GM19452 (cell line): ENCODE measurements around the gene SQSTM1.
"Not testable (repeated sequence)": the region's sequence is repeated elsewhere in the genome, so short reads cannot be mapped to it uniquely, and the experiment has no call there.

ENCODE experiments used
- ATAC-seq: cut with Tn5 transposase; IDR thresholded peaks from one replicate; pipeline ENCODE4 v1.9.1; 2021; ENCODE audit not compliant: unreplicated experiment

SQSTM1 gene

DNA sequence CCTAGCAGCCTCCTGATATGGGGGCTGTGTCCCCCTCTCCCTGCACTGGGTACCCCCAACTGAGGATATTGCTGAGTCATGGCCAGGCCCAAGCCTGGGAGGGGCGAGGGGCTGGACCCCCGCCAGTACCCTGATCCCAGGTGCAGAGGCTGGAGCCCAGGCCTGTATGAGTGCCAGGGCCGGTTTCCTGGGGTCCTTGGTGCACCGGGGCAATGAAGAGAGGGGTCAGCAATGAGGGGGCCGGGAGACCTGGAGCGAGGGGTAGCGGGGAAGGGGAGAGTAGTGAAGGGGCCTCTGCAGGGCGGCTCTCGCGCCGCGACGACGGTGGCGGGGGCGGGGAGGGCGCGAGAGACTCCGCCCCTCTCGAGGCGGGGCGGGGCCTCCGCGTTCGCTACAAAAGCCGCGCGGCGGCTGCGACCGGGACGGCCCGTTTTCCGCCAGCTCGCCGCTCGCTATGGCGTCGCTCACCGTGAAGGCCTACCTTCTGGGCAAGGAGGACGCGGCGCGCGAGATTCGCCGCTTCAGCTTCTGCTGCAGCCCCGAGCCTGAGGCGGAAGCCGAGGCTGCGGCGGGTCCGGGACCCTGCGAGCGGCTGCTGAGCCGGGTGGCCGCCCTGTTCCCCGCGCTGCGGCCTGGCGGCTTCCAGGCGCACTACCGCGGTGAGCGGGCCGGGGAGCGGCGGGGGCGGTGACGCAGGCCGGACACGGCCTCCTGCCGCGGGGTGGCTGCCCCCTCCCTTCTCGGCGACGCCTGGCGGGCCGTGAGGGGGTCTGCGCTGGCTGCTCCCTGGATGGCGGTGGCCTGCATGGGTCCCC, at the start of gene SQSTM1:
TSS of gene SQSTM1 (plus strand) at position 423 of the 815 bp plus-strand sequence. CDS start at position 455, 32 bp downstream.
- peak; percentile 41 for ATAC-seq

DNA sequence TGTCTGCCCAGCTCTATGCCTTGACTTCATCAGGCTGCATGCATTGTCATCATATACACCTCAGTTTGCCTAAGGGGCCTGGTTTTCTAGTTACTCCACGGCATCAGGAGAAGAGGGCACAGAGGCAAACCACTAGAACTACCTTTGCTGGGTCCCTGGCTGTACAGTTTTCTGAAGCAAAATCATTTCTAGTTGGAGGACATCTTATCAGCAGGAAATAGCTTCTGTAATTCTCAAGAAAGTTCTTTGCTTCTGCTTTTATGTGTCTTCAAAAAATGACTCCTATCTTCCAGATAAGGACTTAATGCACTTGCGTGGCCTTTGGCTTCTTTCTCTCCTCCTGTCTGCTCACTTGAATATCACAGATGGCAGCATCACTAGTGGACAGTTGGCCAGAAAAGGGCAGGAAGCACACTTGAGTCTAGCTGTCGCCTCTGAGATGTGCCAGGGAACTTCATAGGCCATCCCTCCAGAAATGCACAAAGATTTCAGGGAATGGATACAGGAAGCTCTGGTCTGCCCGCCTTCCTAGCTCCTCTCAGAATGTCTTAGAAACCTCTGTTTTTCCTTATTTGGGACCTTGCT, 49.3 kb upstream of the SQSTM1 start:
- ATAC-seq = no peak

DNA sequence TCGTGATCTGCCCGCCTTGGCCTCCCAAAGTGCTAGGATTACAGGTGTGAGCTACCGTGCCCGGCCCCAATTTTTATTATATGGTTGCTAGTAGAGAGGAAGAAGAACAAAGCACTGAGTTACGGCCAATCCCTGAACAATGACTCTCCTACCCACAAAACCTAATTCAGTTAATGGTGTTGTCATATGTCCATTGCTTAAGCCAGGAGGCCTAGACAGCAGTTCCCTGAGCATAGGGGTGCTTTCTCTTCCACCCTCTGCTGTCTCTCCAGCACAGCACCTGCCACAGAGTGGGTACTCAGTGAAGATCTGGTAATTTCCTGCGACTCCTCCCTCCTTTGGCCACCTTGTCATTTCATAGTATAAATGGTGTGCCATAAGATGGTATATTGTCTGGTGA, 48.4 kb upstream of the SQSTM1 start:
- ATAC-seq = no peak

DNA sequence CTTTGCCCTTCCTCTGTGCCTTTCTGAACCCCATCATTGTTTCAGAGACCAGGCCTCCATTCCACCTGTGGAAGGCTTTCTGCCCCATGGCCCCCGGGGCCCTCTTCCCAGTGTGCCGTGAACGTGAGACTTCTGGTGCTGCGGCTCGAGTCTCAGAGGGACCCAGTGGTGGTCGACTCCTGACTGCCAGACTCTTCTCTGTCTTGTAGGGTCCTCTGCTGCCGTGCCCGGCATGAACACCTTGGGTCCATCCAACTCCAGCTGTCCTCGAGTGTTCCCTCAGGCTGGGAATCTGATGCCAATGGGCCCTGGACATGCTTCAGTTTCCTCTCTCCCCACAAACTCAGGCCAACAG, 47.0 kb upstream of the SQSTM1 start:
- ATAC-seq = no peak

DNA sequence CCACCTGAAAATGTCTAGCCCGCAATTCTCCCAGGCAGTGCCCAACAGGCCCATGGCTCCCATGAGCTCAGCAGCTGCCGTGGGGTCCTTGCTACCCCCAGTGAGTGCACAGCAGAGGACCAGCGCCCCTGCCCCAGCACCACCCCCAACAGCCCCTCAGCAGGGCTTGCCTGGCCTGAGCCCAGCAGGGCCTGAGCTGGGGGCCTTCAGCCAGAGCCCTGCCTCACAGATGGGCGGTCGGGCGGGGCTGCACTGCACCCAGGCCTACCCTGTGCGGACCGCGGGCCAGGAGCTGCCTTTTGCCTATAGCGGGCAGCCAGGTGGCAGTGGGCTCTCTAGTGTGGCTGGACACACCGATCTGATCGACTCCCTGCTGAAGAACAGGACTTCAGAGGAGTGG, 46.3 kb upstream of the SQSTM1 start:
- ATAC-seq = no peak

DNA sequence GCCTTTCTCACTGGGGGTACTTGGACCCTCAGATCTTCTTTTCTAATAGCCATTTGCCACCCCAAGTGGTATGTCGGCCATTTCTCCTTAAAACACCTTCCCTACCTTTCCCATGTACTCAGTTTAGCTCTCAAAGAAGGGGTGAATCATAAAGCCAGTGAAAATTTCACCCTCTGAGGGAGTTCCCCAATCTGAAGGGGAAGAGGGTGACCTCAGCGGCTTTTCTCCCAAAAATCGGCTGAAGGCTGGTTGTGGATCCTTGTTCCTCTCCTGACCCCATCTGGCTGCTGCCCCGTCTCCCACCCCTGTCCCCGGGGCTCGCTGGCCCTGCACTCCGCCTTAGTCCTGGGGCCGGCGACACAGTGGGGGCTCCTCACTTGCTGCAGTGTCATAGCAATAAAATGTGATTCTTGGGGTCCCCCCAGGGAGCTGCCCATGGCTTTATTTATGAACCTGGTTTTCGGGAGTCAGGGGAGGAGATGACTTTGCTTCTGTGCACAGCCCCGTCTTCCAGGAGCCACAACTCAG, 44.2 kb upstream of the SQSTM1 start:
- ATAC-seq = no peak

DNA sequence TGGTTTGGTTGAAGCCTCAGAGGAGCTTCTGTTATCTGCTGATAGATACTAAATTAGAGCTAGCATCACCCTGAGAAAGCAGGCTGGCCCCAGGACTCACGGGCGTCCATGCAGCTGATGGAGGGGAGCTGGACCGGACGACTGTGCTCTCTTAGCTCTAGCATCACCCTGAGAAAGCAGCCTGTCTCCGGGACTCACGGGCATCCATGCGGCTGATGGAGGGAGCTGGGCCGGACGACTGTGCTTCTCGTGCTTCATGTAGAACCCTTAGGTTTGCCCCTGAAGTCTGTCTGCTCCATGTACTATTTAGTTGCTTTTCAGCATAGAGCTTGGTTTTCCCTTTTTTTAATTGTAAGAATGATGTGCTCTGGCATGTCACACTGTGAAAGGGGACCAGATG, 43.2 kb upstream of the SQSTM1 start:
- no peak for ATAC-seq

DNA sequence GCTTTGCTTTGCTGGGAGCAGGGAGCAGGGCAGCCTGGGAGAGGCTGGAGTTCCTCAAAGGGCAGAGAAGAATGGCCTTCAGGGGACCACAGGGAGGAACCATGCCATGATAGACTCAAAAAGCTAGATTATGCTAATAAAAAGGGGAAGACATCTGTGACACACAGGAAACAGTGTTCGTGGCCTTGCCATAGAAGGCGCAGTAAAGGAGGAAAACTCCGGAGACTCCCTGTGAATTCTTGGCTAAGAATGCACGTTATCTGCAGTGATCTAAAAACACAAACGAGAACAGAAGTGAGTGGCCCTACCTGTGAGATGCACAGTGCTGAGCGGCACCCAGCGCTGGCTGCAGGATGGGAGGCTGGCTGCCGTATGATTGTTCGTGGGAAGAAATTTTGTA, 42.8 kb upstream of the SQSTM1 start:
- no peak for ATAC-seq

DNA sequence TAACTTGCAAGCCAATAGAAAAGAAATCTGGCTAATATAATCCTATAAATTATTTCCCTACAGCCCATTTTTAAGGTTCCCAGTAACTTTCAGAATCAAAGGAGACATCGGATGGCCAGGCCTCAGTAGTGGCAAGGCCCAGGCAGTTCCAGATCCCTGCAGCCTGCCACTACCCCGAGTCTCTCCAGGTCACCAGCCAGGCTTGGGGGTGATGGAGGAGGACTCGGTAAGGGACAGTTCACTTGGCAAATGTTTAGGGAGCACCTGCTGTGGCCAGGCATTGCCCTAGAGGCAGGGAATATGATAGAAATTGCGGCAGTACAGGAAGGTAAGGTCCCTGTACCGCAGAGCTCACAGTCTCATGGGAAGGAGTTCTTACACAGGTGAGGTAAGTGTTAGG, 42.1 kb upstream of the SQSTM1 start:
- ATAC-seq = no peak

DNA sequence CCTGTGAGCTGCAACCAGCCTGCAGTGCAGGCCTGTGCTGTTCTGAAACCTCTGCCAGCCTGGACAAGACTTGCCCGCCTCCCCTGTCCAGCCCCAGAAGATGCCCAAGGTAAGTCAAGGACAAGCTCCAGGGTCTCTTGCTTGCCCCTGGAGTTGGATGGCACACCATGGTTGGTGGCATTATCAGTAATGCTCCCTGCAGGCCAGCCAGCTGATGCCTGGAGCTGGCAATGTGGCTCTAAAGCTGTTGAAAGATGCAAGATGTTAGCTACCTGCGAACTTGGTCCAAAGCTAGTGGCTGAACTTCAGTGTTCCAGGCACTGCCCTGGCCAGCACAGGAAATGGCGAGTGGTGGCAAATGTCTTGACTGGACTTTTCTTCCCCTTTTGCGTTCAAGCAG, 40.9 kb upstream of the SQSTM1 start:
- ATAC-seq = no peak

DNA sequence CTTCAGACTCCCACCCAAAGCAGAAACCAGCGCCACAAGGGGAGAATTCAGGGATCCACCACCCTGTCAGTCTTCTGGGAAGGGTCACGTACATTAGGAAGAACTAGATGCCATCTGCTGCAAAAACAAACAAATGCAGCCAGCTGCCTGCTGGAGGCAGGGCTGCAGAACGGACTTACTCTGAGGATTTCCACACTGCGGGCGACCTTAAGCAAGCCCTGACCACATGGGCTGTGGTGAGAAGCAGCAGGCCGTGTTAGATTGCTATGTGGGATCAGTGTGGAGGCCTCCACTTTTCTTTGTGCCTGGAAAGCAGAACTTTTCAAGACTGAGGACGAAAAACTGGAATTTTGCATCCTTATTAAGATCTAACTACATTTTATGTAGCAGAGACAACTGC, 40.3 kb upstream of the SQSTM1 start:
- ATAC-seq = no peak

DNA sequence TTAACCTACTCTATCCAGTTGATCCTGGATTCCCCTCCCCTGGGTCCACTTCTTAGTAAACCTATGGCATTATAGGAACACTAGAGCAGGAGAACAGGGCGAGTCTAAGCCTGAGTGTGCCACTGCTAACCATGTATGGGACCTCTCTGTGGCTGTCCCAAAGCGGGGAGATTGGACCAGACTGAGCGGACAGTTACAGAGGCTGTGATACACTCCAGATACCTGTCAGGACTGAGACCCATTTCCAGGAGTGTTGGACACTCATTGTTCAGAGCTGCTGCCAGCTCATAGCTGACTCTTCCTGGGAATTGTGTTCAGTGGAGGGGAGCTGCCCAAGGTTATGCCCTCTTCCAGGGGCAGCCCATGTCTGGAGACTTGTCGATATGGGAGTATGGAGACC, 38.9 kb upstream of the SQSTM1 start:
- ATAC-seq = no peak

DNA sequence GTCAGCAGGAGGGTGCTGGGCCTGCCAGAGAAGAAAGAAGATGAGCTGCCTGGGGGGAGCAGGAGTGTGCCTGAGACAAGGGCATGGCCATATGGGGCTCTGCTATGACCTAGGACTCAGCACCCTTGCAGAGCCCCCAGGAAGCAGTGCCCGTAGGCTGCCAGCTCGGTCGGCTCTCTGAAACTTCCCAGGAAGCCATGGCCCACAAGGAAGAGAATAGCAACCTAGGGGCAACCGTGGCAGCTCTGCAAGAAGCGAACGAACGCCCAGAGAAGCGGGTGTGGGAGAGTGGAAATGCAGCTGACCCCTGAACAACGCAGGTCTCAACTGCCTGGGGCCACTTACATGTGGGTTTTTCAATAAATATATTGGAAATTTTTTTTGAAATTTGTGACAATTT, 37.6 kb upstream of the SQSTM1 start:
- ATAC-seq = no peak

DNA sequence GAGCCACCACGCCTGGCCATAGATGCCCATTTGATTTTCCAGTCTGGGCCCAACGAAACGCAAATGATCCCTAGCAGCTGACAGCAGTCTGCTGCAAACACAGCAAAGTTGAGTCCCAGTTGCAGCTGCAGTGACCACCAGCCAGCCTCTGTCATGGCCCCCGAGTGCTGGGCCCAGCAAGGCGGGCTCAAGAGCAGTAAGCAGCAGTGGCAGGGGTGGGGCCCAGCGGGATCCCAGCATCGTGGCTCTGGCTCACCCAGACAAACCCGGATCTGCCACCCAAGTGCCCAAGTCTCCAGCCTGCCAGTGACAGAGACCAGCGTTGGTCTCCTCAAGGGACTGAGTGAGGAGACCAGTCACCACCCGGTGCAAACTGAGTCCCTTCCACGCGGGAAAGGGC, 33.8 kb upstream of the SQSTM1 start:
- no peak for ATAC-seq

DNA sequence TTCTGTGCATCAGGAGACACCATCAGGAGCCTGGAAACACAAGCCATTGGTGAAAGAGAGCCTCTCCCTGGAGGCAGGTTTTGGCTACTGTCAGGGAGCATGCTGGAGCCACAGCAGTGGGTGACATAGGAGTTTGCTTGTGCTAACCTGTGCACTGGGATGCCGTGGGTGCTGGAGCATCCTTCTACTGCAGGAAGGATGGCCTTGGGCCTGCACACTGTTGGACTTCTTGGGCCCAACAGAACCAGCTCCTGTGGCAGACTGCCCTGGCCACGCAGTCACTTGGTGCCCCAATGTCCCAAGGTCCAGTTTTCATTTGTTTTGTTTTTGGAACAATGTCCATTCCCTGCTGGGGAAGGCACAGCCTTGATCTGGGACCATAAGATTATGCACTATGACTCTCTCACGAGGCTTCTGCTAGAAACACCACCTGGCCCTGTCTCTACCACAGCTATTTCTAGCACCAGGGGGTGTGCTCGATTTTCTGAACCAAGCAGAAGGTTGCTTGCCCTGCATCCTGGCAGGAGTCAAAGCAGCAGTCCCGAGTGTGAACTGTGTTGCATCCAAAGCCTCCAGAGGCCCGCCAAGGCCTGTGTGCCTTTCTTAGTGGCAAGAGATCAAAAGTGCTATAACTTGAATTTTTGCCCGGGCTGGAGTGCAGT, 32.4 kb upstream of the SQSTM1 start:
- ATAC-seq = no peak

DNA sequence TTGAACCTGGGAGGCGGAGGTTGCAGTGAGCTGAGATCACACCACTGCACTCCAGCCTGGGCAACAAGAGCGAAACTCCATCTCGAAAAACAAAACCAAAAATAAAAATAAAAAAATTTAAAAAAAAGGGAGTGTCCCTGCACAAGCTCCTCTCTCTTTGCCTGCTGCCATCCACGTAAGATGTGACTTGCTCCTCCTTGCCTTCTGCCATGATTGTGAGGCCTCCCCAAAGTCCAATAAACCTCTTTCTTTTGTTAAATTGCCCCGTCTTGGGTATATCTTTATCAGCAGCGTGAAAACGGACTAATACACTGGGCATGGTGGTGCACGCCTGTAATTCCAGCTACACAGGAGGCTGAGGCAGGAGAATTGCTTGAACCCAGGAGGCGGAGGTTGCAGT, 31.4 kb upstream of the SQSTM1 start:
- not testable (repeated sequence) for ATAC-seq

DNA sequence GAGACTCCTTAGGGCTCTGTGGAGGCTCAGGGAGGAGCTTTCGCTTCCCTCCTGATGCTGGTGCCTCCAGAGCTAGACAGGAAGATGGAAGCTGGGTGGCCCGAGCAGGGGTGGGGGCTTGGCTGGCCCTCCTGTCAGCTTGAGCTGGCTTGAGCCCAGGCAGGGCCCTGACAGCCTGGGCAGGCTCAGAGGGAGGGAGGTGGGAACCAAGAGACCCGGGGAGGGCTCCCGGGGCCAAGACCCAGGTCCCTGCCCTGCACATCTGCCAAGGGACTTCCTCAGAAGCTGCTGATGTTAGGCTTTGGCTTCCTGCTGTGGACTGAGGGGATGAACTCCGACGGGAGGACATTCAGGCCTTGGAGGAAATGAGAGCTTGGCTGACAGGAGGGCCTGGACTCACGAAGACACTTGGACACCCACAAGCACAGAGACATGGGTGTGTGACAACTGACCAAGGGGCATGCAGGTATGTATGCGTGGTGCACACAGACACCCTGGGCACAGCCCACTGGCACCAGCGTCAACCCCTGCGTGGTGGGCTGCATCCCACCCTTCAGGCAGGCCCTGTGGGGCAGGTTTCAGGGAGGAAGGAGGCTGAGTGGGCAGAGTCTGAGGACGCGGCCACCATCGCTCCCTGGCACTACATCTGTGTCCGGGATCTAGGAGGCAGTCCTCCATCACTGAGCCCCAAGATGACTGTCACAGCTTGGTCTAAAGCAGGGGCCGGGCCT, 28.7 kb upstream of the SQSTM1 start:
- ATAC-seq = no peak

DNA sequence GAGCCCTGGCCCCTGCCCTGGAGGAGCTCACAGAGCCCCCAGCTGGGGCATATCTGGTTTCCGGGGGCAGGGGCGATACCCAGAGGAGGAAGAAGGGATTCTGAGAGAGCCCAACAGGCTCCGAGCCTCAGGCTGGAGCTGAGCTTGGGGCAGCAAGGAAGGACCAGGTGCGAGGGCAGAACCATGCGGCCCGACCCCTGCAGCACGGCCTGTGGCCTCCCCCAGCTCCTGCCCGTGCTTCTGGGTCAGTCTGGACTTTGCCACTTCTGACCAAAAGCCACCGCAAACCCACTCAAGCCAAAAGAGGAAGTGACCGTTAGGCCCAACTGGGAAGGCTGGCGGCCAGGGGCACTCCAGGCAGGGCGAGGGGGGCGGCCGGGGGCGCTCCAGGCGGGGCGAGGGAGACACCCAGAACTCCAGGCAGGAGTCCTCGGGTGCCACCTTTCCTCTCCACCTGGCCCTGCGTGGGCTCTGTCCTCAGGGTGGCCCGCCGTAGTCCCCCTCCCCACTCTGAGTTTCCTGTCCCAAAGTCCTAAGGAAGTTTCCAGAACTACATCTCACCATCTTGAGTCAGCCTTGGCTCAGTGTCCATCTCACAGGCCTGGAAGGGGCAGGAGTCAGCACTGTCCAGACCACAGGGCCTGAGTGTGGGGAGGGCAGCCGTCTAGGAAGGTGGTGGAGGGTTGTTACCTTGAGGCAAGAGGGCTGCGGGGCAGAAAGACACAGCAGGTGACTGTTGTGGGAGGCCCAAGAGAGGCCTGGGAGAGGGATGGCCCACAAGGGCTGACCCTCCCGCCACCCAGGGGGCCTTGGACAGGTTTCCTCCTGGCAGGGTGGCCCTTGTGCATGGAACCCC, 27.9 kb upstream of the SQSTM1 start:
- ATAC-seq = no peak

DNA sequence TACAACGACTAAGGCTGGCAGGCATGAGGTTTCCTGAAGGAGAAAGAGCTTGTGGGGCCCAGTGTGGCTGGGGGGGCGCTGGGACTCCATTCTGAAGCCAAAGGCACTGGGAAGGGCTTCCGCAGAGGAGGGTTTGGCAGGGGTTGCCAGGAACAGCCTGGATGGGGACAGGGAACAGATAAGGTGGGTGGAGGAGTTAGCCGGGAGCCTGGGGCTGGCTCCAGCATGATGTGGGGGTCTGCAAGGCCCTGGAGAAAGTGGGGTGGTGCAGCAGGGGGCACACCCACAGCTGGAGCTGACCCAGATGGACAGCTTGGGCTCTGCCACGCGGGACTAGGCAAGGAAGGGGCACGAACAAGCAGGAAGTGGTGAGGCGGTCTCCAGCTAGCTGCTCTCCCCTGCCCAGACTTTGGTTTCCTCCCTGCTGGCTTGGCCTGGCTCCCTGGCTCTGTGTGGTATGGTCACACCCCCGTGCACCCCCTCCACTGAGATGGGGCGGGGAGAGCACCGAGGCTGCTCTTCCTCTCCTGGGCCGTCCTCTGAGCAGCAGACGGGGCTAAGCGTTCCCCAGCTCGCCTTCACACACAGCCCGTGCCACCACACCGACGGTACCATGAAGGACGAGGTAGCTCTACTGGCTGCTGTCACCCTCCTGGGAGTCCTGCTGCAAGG, 27.1 kb upstream of the SQSTM1 start, which contains the start of gene LTC4S:
TSS of gene LTC4S (plus strand) at position 519 of the 672 bp plus-strand sequence. CDS start at position 614, 95 bp downstream.
- no peak for ATAC-seq

DNA sequence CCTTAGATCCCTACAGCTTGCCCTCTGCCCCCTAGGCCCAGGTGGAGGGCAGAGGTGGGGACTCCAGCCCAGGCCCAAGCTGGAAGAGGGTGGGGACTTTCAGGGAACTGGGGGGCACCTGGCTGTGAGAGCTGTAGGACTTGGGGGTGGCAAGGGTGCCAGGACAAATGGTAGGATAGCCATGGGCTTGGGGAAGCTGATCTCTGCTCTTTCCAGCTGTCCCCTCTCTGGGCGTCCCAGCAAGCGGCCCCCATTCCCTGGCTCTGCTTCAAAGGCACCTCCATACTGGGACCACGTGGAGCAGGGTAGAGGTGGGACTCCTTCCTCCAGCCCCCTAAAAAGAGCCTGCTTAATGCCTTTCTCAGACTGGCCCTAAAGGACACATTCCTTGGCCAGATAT, 26.5 kb upstream of the SQSTM1 start:
- no peak for ATAC-seq
